ENCODE results near the gene CLEC18B. TPM values are rescaled to one million over a fixed set of nuclear protein-coding genes. Genes with fewer than 3 reads are reported as not detected.
A peak's percentile ranks its signal among the peaks of the same experiment; 100 is the strongest.
"Not testable (repeated sequence)": the region's sequence is repeated elsewhere in the genome, so short reads cannot be mapped to it uniquely, and the experiment has no call there.

The CLEC18B gene
- total RNA-seq, result 0.60 TPM in 1 of 2 replicates, not detected in the other

DNA sequence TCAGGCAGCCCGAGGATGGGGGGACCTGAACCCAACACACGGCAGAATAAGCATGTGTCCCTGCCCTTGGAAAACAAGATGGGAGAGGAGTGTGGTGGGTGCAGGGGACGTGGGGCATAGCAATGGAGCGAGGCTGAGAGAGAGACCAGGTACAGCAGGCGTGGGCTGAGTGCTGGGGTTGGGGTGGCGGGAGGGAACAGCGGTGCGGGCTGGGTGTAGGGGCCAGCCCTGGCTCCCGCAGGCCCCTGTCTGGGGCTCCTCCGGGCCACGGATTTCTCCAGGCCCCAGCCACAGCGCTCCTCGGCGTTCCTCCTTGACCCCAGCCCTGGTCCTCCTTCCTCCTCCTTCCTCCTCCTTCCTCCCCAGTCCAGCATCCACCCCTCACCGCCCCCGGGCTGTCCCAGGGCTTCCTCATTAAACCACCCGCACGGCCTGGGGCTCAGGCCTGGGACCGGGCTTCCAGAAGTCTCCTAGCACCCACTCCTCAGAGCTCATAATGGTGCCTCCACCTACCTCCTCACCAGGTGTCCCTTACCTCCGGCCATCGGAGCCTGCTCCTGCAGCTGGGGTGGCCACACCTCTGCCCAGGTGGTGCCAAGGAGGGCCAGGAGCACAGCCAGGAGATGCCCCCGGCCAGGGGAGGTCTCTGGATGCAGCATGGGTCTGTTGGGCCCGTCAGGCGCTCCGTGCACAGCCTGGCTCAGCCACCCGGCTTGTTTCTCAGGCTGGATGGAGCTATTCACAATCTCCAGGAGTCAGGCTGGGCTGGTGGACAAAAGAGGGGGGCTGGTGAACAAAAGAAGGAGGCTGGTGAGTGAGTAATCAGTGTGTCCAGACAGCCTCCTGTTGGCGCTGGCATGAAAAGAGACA, at the start of gene CLEC18B:
Gene CLEC18B, minus strand, starts transcription at position 867 of the 870 bp plus-strand sequence. Its CDS starts 208 bp downstream, at position 659.
- H3K4me1 Mint-ChIP-seq (ENCODE audit: low read depth); intact Hi-C loops (cut with micrococcal nuclease): not testable (repeated sequence)

GRCh38 chr16:74469946-74470478, 48.7 kb upstream of the CLEC18B start:
- Mint-ChIP-seq H3K4me1 (ENCODE audit: low read depth) (peaks cover 25% of the 10 kb centered on the region), H3K27ac (no peak overlapping the region), H3K9me3 (no peaks in the 10 kb centered on the region), H3K27me3 (ENCODE audit: insufficient read depth) (no peaks in the 10 kb centered on the region), H3K4me3 (no peak overlapping the region), H3K36me3 (ENCODE audit: low read depth) (peaks cover 63% of the 10 kb centered on the region)
- intact Hi-C loops (cut with micrococcal nuclease), result no loop called here
- no peak for DNase-seq (ENCODE audit: low spot score)

More for the DNA sequence above, at the start of gene CLEC18B:
- not testable (repeated sequence) for H3K4me3 Mint-ChIP-seq; H3K27me3 Mint-ChIP-seq (ENCODE audit: insufficient read depth); H3K36me3 Mint-ChIP-seq (ENCODE audit: low read depth); DNase-seq (ENCODE audit: low spot score); H3K27ac Mint-ChIP-seq; H3K9me3 Mint-ChIP-seq

- no peak for DNase-seq (ENCODE audit: low spot score)
- Mint-ChIP-seq H3K36me3 (ENCODE audit: low read depth) (peaks cover 63% of the 10 kb centered on the region), H3K9me3 (no peaks in the 10 kb centered on the region), H3K27ac (no peak overlapping the region), H3K4me1 (ENCODE audit: low read depth) (peaks cover 25% of the 10 kb centered on the region), H3K27me3 (ENCODE audit: insufficient read depth) (no peaks in the 10 kb centered on the region), H3K4me3 (no peak overlapping the region)
- intact Hi-C loops (cut with micrococcal nuclease), result no loop called here
Observed at GRCh38 chr16:74468807-74469525, 47.7 kb upstream of the CLEC18B start.

DNA sequence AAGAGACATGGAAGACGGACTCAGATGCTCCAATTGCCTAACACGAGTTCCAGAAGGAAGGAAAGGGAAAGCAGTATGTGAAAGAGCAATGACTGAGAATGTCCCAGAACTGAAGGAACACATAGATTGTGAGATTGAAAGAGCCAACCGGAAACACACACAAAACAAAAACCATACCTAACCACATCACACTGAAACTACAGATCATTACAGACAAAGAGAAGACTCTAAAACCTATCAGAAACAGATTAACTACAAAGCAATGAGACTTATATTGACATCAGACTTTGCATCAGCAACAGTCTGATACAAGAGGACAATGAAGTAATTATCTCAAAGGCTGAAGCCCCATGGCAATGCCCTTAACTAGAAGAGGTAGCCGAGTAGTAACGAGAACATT, 45.6 kb upstream of the CLEC18B start:
- Mint-ChIP-seq H3K27ac (peak overlapping the region; percentile 29), H3K27me3 (ENCODE audit: insufficient read depth) (no peaks in the 10 kb centered on the region), H3K4me1 (ENCODE audit: low read depth) (peaks cover 25% of the 10 kb centered on the region), H3K4me3 (peak overlapping the region; percentile 21), H3K9me3 (no peaks in the 10 kb centered on the region), H3K36me3 (ENCODE audit: low read depth) (peaks cover 70% of the 10 kb centered on the region)
- DNase-seq (ENCODE audit: low spot score), result no peak
- intact Hi-C loops (cut with micrococcal nuclease), result loop anchor here (1.0 to 2.0 kb wide), 2 partner anchors 140 to 156 kb away; partner anchors contain the start of gene GLG1

- no peak overlapping the region for H3K4me3 Mint-ChIP-seq
- no peak overlapping the region for H3K27ac Mint-ChIP-seq
- no peak for DNase-seq (ENCODE audit: low spot score)
- no peaks in the 10 kb centered on the region for H3K27me3 Mint-ChIP-seq (ENCODE audit: insufficient read depth)
- H3K4me1 Mint-ChIP-seq (ENCODE audit: low read depth), result peaks cover 25% of the 10 kb centered on the region
- H3K9me3 Mint-ChIP-seq, result no peaks in the 10 kb centered on the region
- peaks cover 68% of the 10 kb centered on the region for H3K36me3 Mint-ChIP-seq (ENCODE audit: low read depth)
- intact Hi-C loops (cut with micrococcal nuclease), result loop anchor here (2.0 kb wide), 1 partner anchor 157 kb away; no protein-coding TSS in a partner anchor
Observed at GRCh38 chr16:74465851-74466685, 44.8 kb upstream of the CLEC18B start.

- Mint-ChIP-seq H3K36me3 (ENCODE audit: low read depth) (peaks cover 71% of the 10 kb centered on the region), H3K4me1 (ENCODE audit: low read depth) (peaks cover 25% of the 10 kb centered on the region), H3K9me3 (no peaks in the 10 kb centered on the region), H3K4me3 (no peak overlapping the region), H3K27me3 (ENCODE audit: insufficient read depth) (no peaks in the 10 kb centered on the region), H3K27ac (no peak overlapping the region)
- intact Hi-C loops (cut with micrococcal nuclease), result no loop called here
- DNase-seq (ENCODE audit: low spot score), result no peak
Observed at GRCh38 chr16:74465281-74465680, 44.0 kb upstream of the CLEC18B start.

DNA sequence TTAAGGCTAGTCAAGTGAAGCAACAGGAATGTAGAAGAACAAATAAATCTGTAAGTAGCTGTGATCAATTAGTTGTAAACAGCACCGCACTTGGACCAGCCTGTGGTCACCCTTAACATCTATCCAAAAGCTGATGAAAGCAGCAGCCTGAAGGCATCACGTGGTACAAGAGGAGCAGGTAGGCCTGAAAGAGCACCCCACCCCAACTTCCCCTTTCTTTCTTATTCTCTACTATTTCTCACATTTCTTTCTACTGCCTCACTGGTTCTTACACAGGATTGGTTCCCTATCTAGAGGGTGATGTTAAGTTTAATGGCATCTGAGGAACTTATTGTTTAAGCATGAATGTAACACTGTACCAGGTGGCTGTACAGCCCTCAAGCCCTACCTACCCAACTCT, 42.6 kb upstream of the CLEC18B start:
- peaks cover 67% of the 10 kb centered on the region for H3K36me3 Mint-ChIP-seq (ENCODE audit: low read depth)
- no peak overlapping the region for H3K27ac Mint-ChIP-seq
- DNase-seq (ENCODE audit: low spot score), result no peak
- no peaks in the 10 kb centered on the region for H3K27me3 Mint-ChIP-seq (ENCODE audit: insufficient read depth)
- intact Hi-C loops (cut with micrococcal nuclease), result no loop called here
- H3K9me3 Mint-ChIP-seq, result no peaks in the 10 kb centered on the region
- peaks cover 25% of the 10 kb centered on the region for H3K4me1 Mint-ChIP-seq (ENCODE audit: low read depth)
- H3K4me3 Mint-ChIP-seq, result no peak overlapping the region

- no peak overlapping the region for H3K4me3 Mint-ChIP-seq
- H3K27ac Mint-ChIP-seq, result no peak overlapping the region
- no peaks in the 10 kb centered on the region for H3K27me3 Mint-ChIP-seq (ENCODE audit: insufficient read depth)
- intact Hi-C loops (cut with micrococcal nuclease), result no loop called here
- no peak for DNase-seq (ENCODE audit: low spot score)
- peaks cover 19% of the 10 kb centered on the region for H3K4me1 Mint-ChIP-seq (ENCODE audit: low read depth)
- H3K36me3 Mint-ChIP-seq (ENCODE audit: low read depth), result peaks cover 62% of the 10 kb centered on the region
- no peaks in the 10 kb centered on the region for H3K9me3 Mint-ChIP-seq
Observed at GRCh38 chr16:74462361-74462760, 41.1 kb upstream of the CLEC18B start.

DNA sequence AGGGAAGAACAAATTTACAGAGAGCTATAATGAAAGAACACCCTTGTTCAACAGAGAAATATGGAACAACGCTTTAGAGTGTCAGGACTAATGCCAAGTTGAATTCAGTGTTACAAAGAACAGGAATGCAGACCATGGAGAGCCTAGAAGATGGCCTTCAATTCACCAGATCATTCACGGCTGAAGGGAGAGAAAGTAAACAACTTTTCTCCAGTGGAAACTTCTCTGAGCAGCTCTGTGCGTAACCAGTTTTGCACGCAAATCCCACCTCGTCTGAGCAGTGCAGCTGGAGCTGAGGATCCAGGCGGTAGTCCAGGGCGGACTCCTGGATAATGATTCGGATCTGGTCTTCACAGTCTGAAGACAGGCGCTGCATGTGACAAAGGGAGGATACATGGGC, 40.5 kb upstream of the CLEC18B start:
- intact Hi-C loops (cut with micrococcal nuclease), result no loop called here
- Mint-ChIP-seq H3K36me3 (ENCODE audit: low read depth) (peaks cover 56% of the 10 kb centered on the region), H3K4me1 (ENCODE audit: low read depth) (peaks cover 14% of the 10 kb centered on the region), H3K4me3 (no peak overlapping the region), H3K27ac (peak overlapping the region; percentile 48), H3K27me3 (ENCODE audit: insufficient read depth) (no peaks in the 10 kb centered on the region), H3K9me3 (no peaks in the 10 kb centered on the region)
- DNase-seq (ENCODE audit: low spot score), result no peak

DNA sequence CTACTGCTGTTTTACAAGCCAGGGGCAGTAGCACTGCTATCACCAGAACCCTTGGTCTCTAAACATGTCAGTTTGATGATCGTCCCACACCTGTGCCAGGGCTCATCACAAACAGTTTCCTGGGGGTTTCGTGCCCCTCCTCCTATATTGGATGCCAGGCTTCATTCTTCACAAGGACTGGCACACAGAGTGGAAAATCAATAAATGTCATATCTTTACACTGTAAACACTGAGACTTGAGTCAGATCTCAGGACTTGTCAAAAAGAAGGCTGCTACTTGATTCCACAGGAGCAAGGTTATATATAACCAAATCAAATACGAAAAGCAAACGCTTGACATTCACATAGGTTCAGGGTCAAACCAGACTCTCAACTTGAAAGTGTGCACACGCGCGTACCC, 39.3 kb upstream of the CLEC18B start:
- no peaks in the 10 kb centered on the region for H3K9me3 Mint-ChIP-seq
- H3K36me3 Mint-ChIP-seq (ENCODE audit: low read depth), result peaks cover 53% of the 10 kb centered on the region
- no peaks in the 10 kb centered on the region for H3K27me3 Mint-ChIP-seq (ENCODE audit: insufficient read depth)
- peaks cover under 1% of the 10 kb centered on the region for H3K4me1 Mint-ChIP-seq (ENCODE audit: low read depth)
- no peak for DNase-seq (ENCODE audit: low spot score)
- H3K27ac Mint-ChIP-seq, result no peak overlapping the region
- no peak overlapping the region for H3K4me3 Mint-ChIP-seq
- intact Hi-C loops (cut with micrococcal nuclease), result no loop called here

DNA sequence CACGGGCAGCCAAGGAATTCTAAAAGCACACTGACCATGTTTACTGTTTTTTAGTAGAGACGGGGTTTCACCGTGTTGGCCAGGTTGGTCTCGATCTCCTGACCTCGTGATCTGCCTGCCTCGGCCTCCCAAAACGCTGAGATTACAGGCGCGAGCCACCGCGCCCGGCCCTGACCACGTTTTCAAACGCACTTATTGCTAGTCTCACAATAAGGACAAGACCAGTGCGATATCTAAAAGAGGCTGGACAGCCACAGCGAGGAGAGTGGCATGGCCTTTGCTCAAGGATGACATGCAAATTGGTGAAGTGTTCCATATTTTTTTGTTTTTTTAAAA, 35.0 kb upstream of the CLEC18B start:
- no peaks in the 10 kb centered on the region for H3K9me3 Mint-ChIP-seq
- H3K27ac Mint-ChIP-seq, result no peak overlapping the region
- H3K4me3 Mint-ChIP-seq, result no peak overlapping the region
- no peaks in the 10 kb centered on the region for H3K4me1 Mint-ChIP-seq (ENCODE audit: low read depth)
- intact Hi-C loops (cut with micrococcal nuclease), result no loop called here
- no peak for DNase-seq (ENCODE audit: low spot score)
- no peaks in the 10 kb centered on the region for H3K27me3 Mint-ChIP-seq (ENCODE audit: insufficient read depth)
- H3K36me3 Mint-ChIP-seq (ENCODE audit: low read depth), result peaks cover 36% of the 10 kb centered on the region

- Mint-ChIP-seq H3K36me3 (ENCODE audit: low read depth) (peaks cover 39% of the 10 kb centered on the region), H3K27me3 (ENCODE audit: insufficient read depth) (no peaks in the 10 kb centered on the region), H3K27ac (no peak overlapping the region), H3K4me3 (no peak overlapping the region), H3K4me1 (ENCODE audit: low read depth) (no peaks in the 10 kb centered on the region), H3K9me3 (no peaks in the 10 kb centered on the region)
- no peak for DNase-seq (ENCODE audit: low spot score)
- intact Hi-C loops (cut with micrococcal nuclease), result no loop called here
Observed at GRCh38 chr16:74455619-74456289, 34.5 kb upstream of the CLEC18B start.
